SU-DHL-6 (cell line): ENCODE results near the gene ANKS1B.

Experiments used
- H2AFZ ChIP-seq: fragments of 200-600 bp; sonication (generic); 2 replicates; pipeline ENCODE4 v1.6.1; 2014; ENCODE audit warnings: low read depth, mild to moderate bottlenecking, moderate library complexity, mixed read lengths, antibody characterized with exemption, low read length; ENCODE audit not compliant: severe bottlenecking
- H3F3A ChIP-seq: fragments of 200-600 bp; shearing (Covaris generic); 2 replicates; pipeline ENCODE4 v1.6.0; 2016; ENCODE audit warnings: antibody characterized with exemption, mild to moderate bottlenecking; ENCODE audit not compliant: insufficient read depth
- H3K27ac ChIP-seq: fragments of 200-600 bp; sonication (generic); 2 replicates; pipeline ENCODE4 v1.5.1; 2016; ENCODE audit warnings: low read depth, mild to moderate bottlenecking, low read length, moderate library complexity, mixed read lengths
- H3K27me3 ChIP-seq: fragments of 200-600 bp; sonication (generic), shearing (Covaris generic); 2 replicates; pipeline ENCODE4 v1.6.0; 2014; ENCODE audit warnings: mild to moderate bottlenecking, low read length
- H3K36me3 ChIP-seq: fragments of 200-600 bp; sonication (generic); 2 replicates; pipeline ENCODE4 v1.6.1; 2014; ENCODE audit warnings: mild to moderate bottlenecking, low read length, mixed read lengths
- H3K4me2 ChIP-seq: fragments of 300-600, 200-600 bp; shearing (Covaris generic), sonication (generic); 2 replicates; pipeline ENCODE4 v1.6.0; 2014; ENCODE audit warnings: low read length, low read depth, mild to moderate bottlenecking; ENCODE audit not compliant: poor library complexity, severe bottlenecking
- H3K4me3 ChIP-seq: fragments of 200-600 bp; sonication (generic); 2 replicates; pipeline ENCODE4 v1.5.1; 2014; ENCODE audit warnings: antibody characterized with exemption, low read length, mild to moderate bottlenecking, mixed read lengths; ENCODE audit not compliant: insufficient read depth, poor library complexity, severe bottlenecking
- H3K79me2 ChIP-seq: fragments of 200-600 bp; sonication (generic); 2 replicates; pipeline ENCODE4 v1.6.1; 2014; ENCODE audit warnings: mild to moderate bottlenecking, low read length, moderate library complexity; ENCODE audit not compliant: insufficient read depth
- H3K9ac ChIP-seq: fragments of 200-600 bp; sonication (generic); 2 replicates; pipeline ENCODE4 v1.7.0; 2014; ENCODE audit warnings: mild to moderate bottlenecking, low read length
- H3K9me2 ChIP-seq: fragments of 200-600 bp; sonication (generic); replicated peaks from 2 replicates; pipeline ENCODE4 v1.6.1; 2014; ENCODE audit warnings: low read length; ENCODE audit not compliant: insufficient read depth
- H3K9me3 ChIP-seq: fragments of 200-600 bp; sonication (generic); 2 replicates; pipeline ENCODE4 v1.6.1; 2014; ENCODE audit warnings: low read length, mixed read lengths; ENCODE audit not compliant: insufficient read depth
- H4K20me1 ChIP-seq: fragments of 200-600 bp; sonication (generic); 2 replicates; pipeline ENCODE4 v1.6.1; 2014; ENCODE audit warnings: low read depth, mild to moderate bottlenecking, antibody characterized with exemption, low read length, moderate library complexity, mixed read lengths
- CTCF ChIP-seq: fragments of 200-600 bp; sonication (generic); IDR thresholded peaks from one replicate; pipeline ENCODE4 v1.5.1; 2017; ENCODE audit warnings: antibody characterized with exemption, mild to moderate bottlenecking, low read length, moderate library complexity; ENCODE audit not compliant: insufficient read depth, poor library complexity, severe bottlenecking
- EZH2phosphoT487 ChIP-seq: fragments of 200-600 bp; sonication (generic), shearing (Covaris generic); conservative IDR thresholded peaks from 2 replicates; pipeline ENCODE4 v1.6.1; 2018; ENCODE audit warnings: mild to moderate bottlenecking, antibody characterized with exemption, low read length, moderate library complexity, mixed read lengths

The ANKS1B gene

DNA sequence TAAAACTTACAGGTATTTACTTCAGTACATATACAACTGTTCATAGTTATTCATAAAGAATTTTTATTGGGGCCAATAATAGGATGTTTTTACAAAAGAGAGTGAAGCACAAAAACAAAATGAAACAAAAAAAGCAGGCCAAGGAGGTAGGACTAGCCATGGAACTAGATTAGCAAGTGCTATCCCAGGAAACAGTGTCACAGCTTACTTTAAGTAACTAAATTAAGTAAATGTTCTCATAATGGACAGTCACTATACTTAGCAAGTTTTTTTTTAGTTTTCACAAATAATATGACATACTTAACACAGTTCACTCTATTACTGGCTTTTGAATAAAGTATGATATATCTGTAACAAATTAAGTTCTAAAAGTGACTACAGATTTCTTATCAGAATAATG is 213.1 kb downstream of the ANKS1B start:
- Histone ChIP-seq H3K36me3 (no peaks in the 10 kb centered on the region), H3K27me3 (no peaks in the 10 kb centered on the region), H4K20me1 (no peaks in the 10 kb centered on the region; the same call in 1 of the 2 replicates), H3K27ac (no peak overlapping the region), H3K79me2 (no peaks in the 10 kb centered on the region), H3F3A (no peaks in the 10 kb centered on the region), H3K9me3 (no peaks in the 10 kb centered on the region), H3K9ac (no peak overlapping the region), H3K4me2 (no peak overlapping the region), H3K9me2 (no peaks in the 10 kb centered on the region), H3K4me3 (no peak overlapping the region), H2AFZ (no peak overlapping the region)
- TF ChIP-seq CTCF (no peak), EZH2phosphoT487 (no peak)

GRCh38 chr12:99769396-99769980 is 215.2 kb downstream of the ANKS1B start:
- no peaks in the 10 kb centered on the region for H3K79me2 ChIP-seq
- H2AFZ ChIP-seq, result no peak overlapping the region
- no peaks in the 10 kb centered on the region for H3K36me3 ChIP-seq
- H3K27me3 ChIP-seq, result no peaks in the 10 kb centered on the region
- no peak overlapping the region for H3K9ac ChIP-seq
- no peaks in the 10 kb centered on the region for H3K9me2 ChIP-seq
- no peak overlapping the region for H3K4me2 ChIP-seq
- no peaks in the 10 kb centered on the region for H3F3A ChIP-seq
- H3K9me3 ChIP-seq, result no peaks in the 10 kb centered on the region
- no peak for TF ChIP-seq EZH2phosphoT487
- TF ChIP-seq CTCF, result no peak
- H3K4me3 ChIP-seq, result no peak overlapping the region
- H3K27ac ChIP-seq, result no peak overlapping the region
- no peaks in the 10 kb centered on the region for H4K20me1 ChIP-seq

- H3K36me3 ChIP-seq, result no peaks in the 10 kb centered on the region
- H3K79me2 ChIP-seq, result no peaks in the 10 kb centered on the region
- H3K9ac ChIP-seq, result no peak overlapping the region
Observed at GRCh38 chr12:99768758-99769157, 216.0 kb downstream of the ANKS1B start.

More at GRCh38 chr12:99768758-99769157, 216.0 kb downstream of the ANKS1B start:
- H3K9me2 ChIP-seq, result no peaks in the 10 kb centered on the region
- no peaks in the 10 kb centered on the region for H3K27me3 ChIP-seq
- TF ChIP-seq EZH2phosphoT487, result no peak
- no peak for TF ChIP-seq CTCF
- no peak overlapping the region for H3K4me2 ChIP-seq
- no peaks in the 10 kb centered on the region for H3F3A ChIP-seq
- no peak overlapping the region for H3K27ac ChIP-seq
- no peaks in the 10 kb centered on the region for H3K9me3 ChIP-seq
- no peak overlapping the region for H2AFZ ChIP-seq
- no peaks in the 10 kb centered on the region for H4K20me1 ChIP-seq
- no peak overlapping the region for H3K4me3 ChIP-seq
